Fibroblast of skin of abdomen (primary cell): ENCODE measurements around the gene CYP17A1. TPM values are rescaled to one million over a fixed set of nuclear protein-coding genes. Genes with fewer than 3 reads are reported as not detected.
"Not testable (repeated sequence)": the region's sequence is repeated elsewhere in the genome, so short reads cannot be mapped to it uniquely, and the experiment has no call there.

Source experiments
- DNase-seq: peaks from one replicate; pipeline ENCODE4 v3.0.0-alpha.2; 2013
- polyA plus RNA-seq, 2 experiments: library from polyadenylated mRNA; unstranded; fragments of 120-200 nt; gene quantifications; one replicate each; pipeline ENCODE4 v1.2.1, GENCODE V29; 2013; ENCODE audit not compliant: insufficient read length in 2 of 2

Gene CYP17A1, protein sequence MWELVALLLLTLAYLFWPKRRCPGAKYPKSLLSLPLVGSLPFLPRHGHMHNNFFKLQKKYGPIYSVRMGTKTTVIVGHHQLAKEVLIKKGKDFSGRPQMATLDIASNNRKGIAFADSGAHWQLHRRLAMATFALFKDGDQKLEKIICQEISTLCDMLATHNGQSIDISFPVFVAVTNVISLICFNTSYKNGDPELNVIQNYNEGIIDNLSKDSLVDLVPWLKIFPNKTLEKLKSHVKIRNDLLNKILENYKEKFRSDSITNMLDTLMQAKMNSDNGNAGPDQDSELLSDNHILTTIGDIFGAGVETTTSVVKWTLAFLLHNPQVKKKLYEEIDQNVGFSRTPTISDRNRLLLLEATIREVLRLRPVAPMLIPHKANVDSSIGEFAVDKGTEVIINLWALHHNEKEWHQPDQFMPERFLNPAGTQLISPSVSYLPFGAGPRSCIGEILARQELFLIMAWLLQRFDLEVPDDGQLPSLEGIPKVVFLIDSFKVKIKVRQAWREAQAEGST
- polyA plus RNA-seq (2013, experiment 1 of 2; ENCODE audit: insufficient read length) = not detected
- polyA plus RNA-seq (2013, experiment 2 of 2; ENCODE audit: insufficient read length) = not detected

DNA sequence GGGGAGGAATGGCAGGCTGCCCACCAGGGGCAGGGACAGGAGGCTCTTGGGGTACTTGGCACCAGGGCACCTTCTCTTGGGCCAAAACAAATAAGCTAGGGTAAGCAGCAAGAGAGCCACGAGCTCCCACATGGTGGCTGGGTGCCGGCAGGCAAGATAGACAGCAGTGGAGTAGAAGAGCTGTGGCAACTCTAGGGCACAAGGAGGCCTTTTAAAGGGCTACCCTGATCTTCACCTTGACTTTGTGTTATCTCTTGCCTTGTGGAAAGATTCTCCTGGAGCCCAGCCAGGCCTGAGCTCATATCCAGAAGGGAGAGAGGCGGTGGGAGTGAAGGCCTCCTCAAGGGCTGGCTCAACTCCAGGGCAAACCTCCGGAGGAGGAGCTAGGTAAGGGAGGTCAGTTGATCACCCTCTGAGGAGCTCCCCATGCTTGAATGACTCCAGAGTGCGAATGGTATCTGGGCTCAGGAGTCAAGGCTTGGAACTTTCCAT is at the start of gene CYP17A1:
Gene CYP17A1 (minus strand): TSS at position 184 of the 492 bp plus-strand sequence. CDS start 52 bp downstream, at position 132.
- no peak for DNase-seq

DNA sequence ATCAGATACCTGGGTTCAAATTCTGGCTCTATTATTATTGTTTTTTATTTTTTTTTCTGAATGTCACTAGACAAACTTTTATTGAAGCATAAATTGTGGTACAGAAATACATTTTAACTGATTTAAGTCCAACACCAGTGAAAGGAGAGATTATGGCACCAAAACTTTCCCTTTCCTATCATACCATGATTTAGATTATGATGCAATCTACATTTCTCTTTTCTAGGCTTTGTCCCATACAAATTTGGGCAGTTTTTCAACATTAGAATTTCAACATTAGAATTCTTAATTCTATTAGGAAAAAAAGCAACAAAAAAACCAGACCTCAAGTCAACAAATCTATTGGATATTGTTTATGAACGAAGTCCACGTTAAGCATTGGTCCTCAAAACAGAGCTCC is 43.0 kb upstream of the CYP17A1 start:
- no peak for DNase-seq

DNA sequence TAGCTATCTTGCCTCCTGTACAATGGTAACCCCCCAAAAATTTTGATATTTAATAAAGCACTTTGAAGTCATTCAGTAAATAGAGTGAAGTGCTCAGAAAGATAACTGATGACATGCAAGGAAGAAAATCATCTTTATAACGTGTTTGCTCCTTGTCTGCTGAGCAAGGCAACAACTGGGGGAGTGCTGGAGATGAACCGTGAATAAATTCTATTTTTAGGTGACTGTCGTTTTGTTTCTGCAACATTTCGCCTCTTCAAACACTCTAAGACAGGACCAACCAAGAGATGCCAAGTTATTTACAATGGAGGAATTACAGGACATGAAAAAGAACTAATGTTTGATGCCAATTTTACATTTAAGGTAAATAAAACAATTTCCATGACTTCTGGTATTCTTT is 41.4 kb upstream of the CYP17A1 start:
- no peak for DNase-seq

DNA sequence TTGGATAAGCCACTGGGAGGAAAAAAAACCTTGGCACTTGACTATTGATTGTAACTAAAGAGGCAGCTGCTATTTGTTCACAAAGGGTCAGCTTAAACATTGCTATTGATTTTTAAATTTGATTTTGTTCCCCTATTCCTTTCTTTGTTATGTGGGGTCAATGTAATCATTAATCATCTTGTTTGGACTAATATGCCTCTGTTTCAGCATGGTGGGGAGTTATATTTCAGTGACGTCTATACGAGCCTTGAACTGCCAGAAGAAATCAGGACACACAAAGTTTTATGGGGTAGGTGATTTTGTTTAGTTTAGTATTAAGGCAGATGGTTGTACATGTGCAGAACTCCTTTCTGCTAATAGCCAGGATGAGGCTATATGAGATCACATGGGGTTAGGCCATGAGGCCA is 39.5 kb upstream of the CYP17A1 start:
- DNase-seq = no peak

DNA sequence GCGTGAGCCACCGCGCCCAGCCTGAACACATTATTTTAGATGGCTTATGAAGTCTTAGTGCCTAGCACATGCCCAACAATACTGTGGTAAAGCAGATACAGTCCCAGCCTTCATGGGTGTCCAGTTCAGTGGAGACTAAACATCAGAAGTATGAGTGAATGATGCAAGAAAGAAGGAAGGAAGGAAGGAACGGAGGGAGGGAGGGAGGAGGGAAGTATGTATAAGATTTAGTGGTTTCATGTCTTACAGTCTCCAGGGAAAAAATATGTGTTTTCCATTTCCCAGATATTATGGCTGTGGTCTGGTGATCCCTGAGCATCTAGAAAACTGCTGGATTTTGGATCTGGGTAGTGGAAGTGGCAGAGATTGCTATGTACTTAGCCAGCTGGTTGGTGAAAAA is 35.0 kb upstream of the CYP17A1 start:
- peak; percentile 20 for DNase-seq

DNA sequence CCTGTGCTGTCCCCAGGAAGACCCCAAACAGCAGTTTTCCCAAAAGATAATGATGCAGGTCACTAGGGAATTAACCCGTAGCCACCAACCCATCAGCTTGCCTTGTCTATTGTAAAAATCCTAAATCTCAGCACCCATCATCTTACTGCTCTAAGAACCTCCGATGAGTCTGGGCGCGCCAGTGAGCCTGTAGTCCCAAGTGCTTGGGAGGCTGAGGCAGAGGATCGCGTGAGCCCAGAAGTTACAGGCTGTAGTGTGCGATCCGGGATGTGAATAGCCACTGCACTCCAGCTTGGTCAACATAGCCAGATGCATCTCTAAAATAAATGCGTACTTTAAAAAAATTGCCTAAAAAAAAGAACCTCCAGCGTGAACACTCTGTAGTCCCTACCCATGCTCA is 33.0 kb upstream of the CYP17A1 start:
- no peak for DNase-seq

DNA sequence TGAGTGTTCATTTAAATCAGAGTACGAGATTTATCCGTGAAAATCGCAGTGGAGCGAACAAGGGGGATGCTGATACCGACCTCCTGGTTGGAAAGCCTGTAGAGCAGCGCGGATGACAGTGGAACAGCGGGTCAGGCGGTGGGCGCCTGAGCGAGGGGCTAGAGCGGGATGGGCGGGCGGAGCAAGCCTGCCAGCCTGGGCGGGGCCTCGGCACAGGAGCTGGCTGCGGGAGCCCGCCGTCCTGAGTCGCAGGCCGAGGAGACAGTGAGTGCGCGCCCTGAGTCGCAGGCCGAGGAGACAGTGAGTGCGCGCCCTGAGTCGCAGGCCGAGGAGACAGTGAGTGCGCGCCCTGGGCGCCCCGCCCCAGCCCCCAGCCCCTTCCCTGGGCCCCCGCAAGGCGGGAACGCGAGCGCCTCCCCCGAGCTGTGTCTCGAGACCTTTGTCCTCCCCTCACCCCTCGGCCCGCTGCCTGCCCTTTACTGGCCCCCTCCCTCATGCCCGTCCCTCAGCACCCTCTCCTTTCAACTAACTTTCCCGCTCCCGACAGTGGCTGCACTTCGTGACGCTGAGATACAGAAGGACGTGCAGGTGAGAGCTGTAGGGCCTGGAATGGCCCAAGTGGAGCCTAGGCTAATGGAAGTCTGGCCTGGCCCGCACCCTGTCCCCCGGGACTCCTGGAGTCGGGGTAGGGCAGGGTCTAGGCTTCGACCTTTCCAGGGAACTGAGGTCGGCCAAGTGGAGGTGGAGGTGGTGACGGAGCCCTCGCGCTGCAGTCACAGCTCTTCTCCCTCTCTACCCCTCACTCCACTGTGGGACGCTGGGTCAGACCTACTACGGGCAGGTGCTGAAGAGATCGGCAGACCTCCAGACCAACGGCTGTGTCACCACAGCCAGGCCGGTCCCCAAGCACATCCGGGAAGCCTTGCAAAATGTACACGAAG is 32.3 kb upstream of the CYP17A1 start, which contains the start of gene AS3MT:
Gene AS3MT (plus strand): TSS at position 213 of the 941 bp plus-strand sequence. CDS start 123 bp downstream, at position 336.
- DNase-seq = peak; percentile 30

DNA sequence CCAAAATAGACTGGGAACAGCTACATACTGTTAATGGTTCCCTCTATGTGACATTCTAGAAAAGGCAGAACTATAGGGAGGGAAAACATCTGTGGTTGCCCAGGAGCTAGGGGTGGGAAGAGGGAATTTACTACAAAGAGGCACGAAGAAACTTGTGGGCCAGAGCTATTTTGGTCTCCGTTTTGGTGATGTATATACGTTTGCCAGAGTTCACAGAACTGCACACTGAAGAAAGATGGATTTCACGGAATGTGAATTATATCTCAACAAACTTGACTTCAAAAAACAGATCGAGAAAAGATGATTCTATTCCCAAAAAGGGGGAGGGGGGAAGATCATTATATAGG is 31.7 kb upstream of the CYP17A1 start:
- DNase-seq = peak; percentile 31

DNA sequence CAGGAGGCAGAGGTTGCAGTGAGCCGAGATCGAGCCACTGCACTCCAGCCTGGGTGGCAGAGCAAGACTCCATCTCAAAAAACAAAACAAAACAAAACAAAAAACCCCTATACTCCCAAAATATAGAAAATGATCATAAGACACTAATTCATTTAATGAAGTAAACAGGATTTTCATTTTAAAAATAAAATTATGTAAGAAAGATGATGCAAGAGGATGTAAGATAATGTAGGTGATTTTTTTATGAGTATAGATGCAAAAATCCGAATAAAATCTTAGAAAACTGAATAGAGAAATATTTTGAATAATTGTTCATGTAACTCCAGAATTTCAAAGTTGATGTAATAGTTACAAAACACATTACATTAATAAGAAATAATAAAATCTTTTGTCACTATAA is 28.4 kb upstream of the CYP17A1 start:
- no peak for DNase-seq

DNA sequence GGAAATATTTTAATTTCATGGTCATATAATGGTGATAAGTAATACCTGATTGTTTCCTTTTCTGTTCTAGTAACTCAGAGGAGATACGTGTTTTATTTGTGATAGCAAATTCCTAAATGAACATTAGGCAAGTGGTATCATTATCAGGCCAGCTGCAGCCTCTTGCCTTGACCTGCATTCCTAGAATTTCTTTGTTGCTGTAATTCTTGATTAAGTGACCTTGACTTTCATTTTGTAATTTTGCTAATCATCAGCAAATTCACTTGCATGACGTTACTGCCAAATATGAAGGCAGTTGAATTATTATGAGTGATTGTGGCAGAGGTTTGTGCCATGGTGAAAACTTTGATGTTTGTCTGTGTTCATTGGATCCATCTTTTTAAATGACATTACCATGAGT is 26.4 kb upstream of the CYP17A1 start:
- no peak for DNase-seq

DNA sequence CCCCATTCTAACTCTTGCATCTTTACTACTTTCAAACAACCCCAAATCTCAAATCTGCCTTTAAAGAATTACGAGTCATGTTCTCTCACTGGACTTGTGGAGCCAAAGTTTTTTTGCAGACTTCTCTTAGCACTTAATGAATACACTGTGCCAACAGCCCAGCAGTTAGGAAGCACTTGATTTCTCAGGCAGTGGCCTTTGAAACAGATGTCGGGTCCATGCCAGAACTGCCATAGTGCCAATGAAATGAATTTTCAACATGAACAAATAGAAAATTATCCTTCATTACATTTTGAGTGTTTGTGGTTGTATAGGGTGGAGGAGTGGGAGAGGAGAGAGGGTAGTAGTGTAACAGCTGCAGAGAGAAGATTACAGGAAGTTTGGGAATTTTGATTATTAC is 22.7 kb upstream of the CYP17A1 start:
- no peak for DNase-seq

DNA sequence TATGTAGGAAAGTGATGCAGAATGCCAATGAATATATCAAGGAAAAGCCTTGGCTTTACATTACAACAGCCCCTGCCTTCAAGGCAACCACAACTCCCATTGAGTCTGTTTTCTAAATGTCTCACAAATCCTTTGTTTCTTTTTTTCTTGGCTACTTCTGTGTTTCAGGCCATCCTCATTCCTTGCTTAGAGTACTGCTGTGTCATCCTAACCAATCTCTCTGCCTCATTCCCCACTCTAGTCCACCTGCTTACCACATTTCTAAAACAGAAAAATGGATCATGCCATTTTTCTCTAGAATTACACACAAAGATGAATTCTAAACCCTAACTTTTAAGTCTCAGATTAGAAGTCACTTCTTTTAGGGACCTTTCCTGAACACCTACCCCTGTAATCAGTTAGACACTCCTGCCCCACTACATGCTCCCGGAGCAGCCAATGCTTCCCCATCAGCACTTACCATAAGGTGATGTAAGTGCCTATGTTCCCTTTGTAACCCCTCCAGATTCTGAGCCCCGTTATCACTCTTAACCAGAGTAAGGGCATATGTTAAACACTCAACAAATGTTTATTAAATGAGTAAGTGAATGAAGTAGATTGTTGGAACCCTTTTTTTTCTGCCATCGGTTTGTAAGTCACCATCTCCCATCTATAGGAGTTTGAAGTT is 19.7 kb upstream of the CYP17A1 start:
- DNase-seq = no peak

DNA sequence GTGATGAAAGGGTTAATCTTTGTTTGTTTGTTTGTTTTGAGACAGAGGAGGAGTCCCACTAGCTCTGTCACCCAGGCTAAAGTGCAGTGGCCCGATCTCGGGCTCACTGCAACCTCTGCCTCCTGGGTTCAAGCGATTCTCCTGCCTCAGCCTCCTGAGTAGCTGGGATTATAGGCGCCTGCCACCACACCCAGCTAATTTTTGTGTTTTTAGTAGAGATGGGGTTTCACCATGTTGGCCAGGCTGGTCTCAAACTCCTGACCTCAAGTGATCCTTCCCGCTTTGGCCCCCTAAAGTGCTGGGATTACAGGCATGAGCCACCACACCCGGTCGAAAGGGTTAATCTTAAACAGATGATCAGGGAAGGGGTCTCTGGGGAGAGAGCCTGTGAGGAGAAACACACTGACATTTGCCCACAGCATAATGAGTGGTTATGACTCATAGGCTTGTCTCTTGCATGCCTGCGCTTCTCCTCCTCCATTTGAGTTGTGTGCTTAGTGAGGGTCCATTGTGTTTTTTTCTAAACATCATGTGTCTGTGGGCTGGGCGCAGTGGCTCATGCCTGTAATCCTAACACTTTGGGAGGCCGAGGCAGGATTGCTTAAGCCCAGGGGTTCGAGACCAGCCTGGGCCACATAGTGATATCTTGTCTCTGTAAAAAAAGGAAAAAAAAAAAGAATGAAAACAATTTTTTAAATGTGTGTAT is 18.7 kb upstream of the CYP17A1 start:
- peak; percentile 99 for DNase-seq

DNA sequence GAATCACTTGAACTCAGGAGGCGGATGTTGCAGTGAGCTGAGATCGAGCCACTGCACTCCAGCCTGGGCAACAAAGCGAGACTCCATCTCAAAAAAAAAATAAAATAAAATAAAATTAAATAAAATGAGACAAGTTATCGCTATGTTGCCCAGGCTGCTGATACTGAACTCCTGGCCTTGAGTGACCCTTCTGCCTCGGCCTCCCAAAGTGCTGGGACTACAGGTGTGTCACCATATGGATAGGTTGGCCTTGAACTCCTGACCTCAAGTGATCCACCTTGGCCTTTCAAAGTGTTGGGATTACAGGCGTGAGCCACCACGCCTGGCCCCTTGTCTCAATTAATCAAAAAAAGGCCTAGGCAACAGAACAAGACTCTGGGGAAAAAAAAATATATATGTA is 16.0 kb upstream of the CYP17A1 start:
- not testable (repeated sequence) for DNase-seq

DNA sequence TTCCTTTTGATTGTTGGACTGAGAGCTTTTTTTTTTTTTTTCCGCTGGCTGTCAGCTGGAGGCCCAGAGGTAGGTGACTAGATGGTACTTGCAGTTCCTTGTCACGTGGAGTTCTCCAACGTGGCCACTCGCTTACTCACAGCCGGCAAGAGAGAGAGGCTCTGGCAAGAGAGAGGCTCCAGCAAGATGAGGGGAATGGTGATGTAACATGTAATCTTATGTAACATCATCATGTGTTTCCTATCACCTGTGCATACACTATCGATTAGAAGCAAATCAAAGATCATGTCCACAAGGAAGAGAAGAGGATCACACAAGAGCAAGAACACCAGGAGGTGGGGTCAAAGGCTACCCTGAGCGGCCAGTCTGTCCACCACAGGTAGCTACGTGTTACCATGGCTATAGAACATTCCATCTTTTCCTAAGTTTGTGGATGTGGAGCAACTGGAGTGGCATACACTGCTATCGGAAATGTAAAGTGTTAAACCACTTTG is 12.9 kb upstream of the CYP17A1 start:
- DNase-seq = no peak

DNA sequence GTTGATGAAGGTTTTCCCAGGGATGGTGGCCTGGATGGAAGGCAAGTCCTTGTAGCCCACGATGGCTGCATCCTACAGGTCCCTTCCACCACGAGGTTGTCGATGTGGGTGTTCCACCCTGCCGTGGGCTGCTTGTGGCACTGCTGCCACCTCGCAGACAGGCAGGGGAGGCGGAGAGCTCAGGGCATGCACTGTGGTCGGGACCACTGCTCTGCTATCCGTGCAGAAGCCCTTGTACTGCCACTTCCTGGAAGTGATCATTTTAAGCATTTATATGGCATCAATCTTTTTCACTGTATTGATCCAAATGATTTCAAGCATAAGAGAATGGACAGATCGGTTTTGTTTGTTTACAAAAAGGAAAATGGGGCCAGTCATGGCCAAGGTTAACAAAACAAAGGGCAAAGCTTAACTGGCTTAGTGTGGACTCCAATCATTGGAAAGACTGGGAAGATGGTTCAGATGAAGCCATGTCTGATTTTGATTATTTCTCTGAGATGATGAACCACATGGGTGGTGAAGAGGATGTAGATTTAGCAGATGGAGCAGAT is 8.2 kb upstream of the CYP17A1 start:
- no peak for DNase-seq

DNA sequence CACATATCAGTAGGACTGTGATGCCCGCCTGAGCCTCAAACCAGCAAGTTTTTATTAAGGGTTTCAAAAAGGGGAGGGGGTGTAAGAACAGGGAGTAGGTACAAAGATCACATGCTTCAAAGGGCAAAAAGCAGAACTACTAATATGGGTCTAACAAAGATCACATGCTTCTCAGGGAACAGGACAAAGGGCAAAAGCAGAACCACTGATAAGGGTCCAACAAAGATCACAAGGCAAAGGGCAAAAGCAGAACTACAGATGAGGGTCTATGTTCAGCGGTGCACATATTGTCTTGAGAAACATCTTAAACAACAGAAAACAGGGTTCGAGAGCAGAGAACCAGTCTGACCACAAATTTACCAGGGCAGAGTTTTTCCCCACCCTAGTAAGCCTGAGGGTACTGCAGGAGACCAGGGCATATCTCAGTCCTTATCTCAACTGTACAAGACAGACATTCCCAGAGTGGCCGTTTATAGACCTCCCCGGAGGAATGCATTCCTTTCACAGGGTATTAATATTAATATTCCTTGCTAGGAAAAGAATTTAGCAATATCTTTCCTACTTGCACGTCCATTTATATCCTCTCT is 7.1 kb upstream of the CYP17A1 start:
- not testable (repeated sequence) for DNase-seq

DNA sequence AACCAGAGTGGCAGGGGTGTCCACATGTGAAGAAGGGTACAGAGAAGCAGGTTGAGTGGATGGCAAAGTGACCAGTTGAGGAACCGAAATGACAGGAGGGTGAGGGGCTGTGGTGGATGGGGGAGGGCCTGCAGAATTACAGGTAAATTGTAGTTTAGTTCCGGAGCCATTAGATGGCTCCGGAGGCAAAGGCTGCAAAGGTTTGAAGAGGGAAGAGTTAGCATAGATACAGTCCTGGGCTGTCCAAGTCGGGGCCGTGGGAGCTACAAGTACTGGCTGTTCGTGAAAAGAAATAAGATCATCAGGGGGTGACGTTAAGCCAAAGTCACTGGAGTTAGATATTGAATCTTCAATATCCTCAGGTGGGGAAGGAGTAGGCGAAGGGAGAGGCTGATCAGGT is 5.9 kb upstream of the CYP17A1 start:
- DNase-seq = not testable (repeated sequence)

DNA sequence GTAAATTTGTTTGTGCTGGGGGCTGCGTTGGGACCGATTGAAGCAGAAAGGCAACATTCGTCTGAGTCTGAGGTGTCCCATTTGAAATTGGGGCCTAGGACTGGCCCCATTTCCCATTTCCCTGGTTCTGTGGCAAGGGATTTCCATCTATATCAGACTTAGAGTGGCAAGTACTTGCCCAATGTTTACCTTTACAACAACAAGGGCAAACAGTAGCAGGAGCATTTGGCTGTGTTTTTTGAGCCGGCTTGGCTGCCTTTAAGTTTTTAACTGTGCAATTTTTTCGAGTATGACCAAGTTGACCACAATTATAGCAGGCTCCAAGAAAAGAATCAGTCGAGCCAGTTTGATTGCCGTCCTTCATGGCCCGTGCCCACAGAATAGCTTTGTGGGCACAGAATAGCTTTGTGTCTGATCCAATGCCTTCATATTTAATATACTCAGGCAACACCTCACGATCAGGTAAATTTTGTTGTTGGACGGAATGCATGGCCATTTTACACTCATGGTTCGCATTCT is 4.7 kb upstream of the CYP17A1 start:
- no peak for DNase-seq

DNA sequence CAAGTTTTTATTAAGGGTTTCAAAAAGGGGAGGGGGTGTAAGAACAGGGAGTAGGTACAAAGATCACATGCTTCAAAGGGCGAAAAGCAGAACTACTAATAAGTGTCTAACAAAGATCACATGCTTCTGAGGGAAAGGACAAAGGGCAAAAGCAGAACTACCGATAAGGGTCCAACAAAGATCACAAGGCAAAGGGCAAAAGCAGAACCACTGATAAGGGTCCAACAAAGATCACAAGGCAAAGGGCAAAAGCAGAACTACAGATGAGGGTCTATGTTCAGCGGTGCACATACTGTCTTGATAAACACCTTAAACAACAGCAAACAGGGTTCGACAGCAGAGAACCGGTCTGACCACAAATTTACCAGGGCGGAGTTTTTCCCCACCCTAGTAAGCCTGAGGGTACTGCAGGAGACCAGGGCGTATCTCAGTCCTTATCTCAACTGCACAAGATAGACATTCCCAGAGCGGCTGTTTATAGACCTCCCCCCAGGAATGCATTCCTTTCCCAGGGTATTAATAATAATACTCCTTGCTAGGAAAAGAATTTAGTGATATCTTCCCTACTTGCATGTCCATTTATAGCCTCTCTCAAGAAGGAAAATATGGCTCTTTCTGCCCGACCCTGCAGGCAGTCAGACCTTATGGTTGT is 1.2 kb upstream of the CYP17A1 start:
- DNase-seq = not testable (repeated sequence)
